ENCODE data around the gene GTF2B.
A peak's percentile ranks its signal among the peaks of the same experiment; 100 is the strongest.
"Not testable (repeated sequence)": the region's sequence is repeated elsewhere in the genome, so short reads cannot be mapped to it uniquely, and the experiment has no call there.

GTF2B gene

DNA sequence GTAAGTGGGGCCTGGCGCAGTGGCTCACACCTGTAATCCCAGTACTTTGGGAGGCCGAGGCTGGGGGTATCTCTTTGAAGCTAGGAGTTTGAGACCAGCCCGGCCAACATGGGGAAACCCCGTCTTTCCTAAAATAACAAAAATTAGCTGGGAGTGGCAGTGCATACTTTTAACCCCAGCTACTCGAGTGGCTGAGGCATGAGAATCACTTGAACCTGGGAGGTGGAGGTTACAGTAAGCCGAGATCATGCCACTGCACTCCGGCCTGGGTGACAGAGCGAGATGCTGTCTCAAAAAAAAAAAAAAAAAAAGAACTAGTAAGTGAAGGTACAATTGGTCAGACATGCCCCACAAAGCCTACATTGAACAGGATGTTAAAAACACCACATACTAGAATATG lies 10.7 kb downstream of the GTF2B start:
- DNase-seq = not testable (repeated sequence)

DNA sequence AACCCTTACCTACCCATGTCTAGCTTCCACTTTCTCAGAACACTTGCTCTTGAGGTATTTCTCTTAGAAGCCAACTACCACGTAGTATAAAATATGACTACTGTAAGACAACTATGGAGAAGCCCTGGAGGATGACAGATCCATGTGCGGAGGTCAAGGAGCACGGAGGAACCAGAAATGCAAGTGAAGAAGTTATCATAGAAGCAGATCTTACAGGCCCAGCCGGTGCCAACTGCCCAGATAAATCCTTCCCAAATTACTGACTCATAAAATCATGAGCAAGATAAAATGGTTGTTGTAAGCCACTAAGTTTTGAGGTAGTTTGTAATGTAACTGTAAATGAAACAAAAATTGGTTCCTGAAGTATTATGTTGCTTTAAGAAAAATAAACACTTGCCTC lies 12.6 kb downstream of the GTF2B start:
- no peak for DNase-seq

DNA sequence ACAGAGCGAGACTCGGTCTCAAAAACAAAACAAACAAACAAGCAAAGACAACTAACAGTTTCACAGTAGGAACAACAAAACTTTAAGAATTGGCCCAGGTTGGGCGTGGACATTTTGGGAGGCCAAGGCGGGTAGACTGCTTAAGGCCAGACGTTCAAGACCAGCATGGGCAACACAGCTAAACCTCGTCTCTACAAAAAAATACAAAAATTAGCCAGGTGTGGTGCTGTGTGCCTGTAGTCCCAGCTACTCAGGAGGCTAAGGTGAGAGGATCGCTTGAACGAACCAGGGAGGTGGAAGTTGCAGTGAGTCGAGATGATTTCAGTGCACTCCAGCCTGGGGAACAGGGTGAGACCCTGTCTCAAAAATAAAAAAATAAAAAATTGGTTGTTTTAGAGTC lies 13.5 kb downstream of the GTF2B start:
- DNase-seq = no peak

DNA sequence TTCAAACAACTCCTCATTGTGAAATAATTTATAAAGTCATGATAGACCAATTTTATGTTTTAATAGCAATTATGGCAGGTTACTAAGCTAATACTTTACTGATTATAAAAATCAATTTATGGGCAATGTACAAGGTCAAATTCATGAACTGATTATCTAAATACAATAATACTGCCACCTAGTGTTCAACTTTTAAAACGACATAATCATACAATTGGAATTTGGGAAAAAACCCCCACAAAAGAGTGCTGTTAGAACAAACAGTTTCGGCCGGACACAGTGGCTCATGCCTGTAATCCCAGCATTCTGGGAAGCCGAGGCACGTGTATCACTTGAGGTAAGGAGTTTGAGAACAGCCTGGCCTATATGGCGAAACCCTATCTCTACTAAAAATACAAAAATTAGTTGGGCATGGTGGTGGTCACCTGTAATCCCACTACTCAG lies 14.0 kb downstream of the GTF2B start:
- DNase-seq = peak; percentile 10

DNA sequence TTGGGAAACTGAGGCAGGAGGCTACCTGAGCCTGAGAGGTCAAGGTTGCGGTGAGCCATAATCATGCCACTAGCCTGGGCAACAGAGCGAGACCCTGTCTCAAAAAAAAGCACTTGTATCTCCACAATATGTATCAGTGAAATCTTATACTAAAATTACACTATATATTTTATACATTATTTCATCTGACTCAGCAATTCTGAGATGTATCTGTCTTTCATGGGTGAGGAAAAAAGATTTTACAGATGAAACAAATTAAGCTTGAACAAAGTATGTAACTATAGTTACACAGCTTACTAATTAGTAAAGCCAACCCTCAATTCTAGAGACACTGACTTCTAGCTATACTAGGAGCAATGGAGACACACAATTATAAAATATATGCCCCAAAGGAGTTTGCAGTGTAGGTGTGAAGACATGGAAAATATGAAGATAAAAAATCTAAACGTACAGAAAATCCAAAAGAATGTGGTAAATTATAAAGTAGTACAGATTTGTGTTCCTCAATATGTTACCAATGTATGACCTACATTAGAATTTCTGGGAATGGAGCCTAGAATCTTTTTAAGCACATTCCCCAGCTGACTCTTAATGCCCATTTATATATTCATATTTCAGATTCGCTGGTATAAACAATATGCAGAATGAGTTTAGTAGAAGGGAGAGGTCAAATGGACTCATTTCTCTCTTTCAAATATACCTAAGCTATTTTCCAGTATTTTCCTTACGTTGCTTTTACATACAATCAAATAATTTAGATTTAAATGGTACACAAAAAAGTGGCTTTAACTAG lies 14.6 kb downstream of the GTF2B start:
- no peak for DNase-seq

DNA sequence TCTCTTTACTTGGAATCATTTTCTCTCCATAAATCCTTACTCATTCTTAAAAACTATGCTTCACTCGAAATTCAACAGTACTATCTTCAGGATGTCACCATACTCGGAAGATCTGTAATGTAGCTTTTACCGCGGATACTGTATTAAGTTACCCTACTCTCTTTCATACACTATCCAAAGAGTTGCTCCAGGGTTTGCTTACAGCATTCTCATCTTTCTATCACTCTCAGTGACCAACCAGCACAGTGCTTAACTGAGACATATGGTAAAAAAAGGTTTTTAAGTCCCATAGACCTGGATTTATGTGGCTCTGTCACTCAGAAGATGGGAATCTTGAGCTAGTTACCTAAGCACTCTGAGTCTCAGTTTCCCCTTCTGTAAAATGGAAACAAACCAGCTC lies 15.8 kb downstream of the GTF2B start:
- no peak for DNase-seq

DNA sequence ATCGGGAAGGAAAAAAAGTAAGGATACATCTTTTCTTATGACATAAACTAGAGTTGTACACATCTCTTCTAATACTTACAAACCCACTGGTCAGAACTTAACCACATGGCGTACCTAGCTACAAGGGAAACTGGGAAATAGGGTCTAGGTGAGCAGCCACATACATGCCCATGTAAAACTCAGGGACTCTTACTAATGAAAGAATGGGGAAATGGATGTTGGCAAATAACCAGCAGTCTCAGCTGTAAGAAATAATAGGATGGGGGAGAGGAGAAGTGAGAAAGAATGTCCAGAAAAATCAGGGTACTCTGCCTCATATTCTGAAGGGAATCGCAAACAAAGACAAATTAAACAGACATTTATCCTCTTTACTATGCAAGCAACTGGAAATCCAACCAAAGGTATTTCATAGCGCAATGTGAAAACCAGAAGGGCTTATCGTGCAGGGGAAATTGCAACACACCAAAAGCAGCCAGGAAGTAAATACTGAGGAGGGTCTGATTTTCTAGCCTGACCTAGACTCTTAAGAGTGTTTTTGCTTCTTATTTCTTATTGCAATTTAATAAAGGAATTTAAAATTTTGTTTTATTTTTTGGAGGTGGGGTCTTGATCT lies 17.5 kb downstream of the GTF2B start:
- DNase-seq = no peak

DNA sequence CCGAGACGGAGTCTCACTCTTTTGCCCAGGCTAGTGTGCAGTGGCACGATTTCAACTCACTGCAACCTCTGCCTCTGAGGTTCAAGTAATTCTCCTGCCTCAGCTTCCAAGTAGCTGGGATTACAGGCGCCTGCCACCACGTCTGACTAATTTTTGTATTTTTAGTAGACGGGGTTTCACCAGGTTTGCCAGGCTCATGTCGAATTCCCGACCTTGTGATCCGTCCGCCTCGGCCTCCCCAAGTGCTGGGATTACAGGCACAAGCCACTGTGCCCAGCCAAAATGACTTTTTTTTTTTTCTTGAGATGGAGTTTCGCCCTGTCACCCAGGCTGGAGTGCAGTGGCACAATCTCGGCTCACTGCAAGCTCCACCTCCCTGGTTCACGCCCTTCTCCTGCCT lies 21.7 kb downstream of the GTF2B start:
- DNase-seq = not testable (repeated sequence)

DNA sequence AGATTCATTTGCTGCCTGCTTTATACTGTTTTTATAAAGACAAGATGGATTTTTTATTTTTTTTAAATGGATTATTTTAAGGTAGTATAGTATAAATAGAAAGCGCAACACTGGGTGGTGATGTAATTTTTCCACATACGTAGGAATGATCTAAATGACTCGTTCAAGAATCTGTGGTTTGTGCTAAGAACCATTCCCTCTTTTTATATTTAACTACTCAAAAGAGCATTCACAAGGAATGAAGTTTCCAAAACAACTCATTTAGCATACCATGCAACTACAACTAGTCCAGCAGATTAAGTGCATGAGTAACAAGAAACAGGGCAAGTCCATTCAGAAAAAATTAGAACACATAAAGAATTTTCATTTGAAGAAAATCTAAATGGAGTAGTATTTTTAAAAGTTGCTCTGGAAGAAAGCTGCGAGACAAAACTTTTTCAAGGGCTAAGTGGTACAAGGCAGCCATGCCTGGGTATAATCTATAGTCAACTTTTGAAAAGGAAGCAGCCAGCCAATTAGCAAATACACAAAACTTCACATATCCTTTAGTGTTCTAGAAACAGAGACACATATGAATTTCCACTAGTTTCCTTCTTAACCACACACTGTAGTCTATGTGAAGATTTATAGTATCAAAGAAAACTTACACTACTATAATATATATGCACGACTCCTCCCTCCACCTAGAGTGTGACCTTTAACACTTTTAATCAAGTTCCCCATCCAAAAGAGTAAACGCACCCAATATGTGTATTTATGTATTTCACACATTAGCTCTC lies 23.4 kb downstream of the GTF2B start:
- no peak for DNase-seq

DNA sequence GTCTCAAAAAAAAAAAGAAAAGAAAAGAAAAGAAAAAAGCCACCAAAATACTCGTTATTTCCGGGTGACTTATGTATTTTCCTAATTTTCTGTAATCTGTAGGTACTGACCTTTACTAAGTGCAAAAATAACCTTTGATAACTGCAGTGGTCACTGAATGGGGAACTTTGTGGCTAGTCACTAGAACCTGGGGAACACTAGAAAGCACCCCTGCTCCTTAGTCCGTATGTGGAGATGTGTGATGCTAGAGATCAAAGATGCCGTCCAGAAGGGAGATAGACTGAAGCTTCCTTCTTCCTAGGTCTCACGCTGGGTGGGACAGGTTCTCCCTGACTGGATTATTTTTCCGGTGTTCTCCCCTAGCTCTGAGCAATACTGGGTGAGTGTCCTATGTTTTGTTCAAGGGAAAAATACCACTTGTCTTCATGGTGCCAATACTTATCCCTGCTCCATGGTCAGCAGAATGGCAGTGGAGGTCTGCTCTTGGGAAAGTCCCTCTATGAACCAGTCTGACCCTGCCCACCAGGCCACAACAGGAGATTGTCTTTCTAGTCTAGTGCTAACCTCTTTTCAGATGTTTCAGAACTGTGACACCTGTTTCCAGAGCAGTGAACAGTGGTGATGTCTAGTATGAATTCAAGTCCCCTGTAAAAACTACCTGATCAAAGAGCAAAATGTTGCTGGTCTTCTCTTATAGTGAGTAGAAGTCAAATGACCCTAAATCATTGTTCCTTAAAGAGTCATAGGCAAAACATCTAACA lies 39.9 kb downstream of the GTF2B start:
- no peak for DNase-seq

DNA sequence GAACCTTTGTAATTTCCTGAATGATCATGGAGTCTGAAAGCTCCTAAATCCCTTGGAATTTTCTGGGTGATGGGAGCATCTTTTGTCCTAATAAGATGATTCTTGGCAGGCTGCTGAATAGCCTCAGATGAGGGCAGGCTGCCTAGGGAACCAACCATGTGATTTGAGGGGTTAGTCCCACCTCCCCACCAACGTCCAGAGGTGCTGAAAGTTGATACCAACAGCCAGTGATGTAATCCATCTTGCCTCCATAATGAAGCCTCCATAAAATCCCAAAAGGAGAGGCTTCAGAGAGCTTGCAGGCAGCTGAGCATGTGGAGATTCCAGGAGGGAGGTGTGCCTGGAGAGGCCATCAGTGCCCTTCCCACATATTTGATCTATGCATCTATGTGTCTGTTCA lies 43.7 kb downstream of the GTF2B start:
- DNase-seq = no peak

DNA sequence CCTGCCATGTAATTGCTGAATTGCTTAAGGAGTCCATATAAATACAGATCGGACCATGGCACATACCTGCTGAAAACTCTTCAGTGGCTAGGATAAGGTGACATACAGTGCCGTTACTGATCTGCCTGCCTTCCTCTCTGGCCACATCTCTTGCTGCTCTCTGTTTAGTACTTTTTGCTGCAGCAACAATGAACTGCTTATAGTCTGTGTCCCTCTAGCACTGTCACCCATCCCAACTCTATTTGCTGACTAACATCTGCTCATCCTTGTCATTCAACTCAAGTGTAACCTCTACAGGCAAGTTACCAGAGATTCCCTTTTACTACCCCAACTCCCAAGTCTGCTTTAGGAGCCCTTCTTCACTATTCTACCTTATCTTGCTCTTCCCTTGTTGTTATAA lies 65.6 kb downstream of the GTF2B start:
- DNase-seq = no peak

DNA sequence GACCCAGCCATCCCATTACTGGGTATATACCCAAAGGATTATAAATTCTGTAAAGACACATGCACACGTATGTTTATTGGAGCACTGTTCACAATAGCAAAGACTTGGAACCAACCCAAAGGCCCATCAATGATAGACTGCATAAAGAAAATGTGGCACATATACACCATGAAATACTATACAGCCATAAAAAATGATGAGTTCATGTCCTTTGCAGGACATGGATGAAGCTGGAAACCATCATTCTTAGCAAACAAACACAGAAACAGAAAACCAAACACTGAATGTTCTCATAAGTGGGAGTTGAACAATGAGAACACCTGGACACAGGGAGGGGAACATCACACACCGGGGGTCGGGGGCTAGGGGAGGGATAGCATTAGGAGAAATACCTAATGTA lies 71.7 kb downstream of the GTF2B start:
- DNase-seq = not testable (repeated sequence)

DNA sequence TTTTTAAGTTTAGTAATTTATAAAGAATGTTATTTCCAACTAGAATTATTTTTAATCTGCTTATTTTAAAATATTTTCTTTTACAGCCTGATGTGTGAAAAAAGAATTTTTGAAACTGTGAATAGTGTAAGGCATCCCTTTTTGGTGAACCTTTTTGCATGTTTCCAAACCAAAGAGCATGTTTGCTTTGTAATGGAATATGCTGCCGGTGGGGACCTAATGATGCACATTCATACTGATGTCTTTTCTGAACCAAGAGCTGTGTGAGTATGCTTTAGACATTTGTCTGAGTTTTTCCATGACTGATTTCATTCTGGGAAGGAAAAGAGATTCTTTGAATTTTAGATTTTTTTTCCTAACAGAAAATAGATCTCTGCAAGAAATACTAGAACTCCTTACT lies 77.9 kb downstream of the GTF2B start:
- no peak for DNase-seq

DNA sequence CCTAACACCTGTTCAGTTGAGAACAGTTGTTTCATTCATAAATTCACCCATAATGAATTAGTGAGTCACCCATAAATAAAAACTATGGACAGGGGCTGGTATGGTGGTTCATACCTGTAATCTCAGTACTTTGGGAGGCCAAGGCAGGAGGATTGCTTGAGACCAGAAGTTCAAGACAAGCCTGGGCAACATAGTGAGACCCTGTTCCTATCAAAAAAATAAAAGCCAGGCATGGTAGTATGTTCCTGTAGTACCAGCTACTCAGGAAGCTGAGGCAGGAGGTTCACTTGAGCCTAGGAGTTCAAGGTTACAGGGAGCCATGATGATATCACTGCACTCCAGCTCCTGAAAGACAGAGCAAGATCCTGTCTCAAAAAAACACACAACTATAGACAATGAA lies 79.0 kb downstream of the GTF2B start:
- no peak for DNase-seq

DNA sequence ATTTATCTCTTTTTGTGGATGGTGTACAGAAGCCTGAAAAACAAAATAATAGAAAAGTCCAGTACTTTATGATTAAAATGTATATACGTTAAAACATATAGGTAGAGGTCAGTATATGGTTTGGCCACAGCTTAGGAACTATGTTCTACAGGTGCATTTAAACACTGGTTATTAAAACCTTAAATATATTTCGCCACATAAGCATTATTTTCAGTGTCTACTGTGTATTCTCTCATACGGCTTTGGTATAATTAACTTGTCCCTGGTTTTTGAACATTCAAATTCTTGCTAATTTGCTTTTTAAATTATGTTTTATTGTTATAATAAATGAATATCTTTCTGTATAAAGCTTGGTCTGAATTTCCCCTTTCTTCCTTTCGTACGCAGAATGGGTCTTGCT lies 87.9 kb downstream of the GTF2B start:
- DNase-seq = no peak

DNA sequence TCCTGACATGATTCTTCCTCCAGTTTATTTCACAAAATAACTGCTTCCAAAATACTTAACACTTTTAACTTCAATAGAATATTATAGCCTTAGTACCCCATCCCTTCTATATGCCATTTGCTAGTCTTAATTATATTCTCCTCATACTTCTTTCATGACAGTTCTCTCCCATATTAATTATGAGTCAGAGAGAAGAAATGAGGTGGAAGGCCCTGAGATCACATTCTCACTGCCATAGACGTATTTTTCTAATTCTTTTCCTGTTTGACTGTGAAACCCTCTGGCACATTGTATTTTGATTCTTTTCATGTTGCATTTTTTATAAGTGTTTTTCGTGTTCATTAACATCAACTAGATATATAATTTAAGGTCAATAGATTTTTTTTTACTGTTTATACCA lies 88.4 kb downstream of the GTF2B start:
- no peak for DNase-seq
